ENCODE measurements around the gene HK1.
"Not testable (repeated sequence)": the region's sequence is repeated elsewhere in the genome, so short reads cannot be mapped to it uniquely, and the experiment has no call there.

Gene HK1

GRCh38 chr10:69333205-69333604 is 54.9 kb downstream of the HK1 start:
- ChIA-PET POLR2A (interaction anchor here (2.4 kb wide), 1 partner anchor 14 kb away, joined by 6 read pairs; no protein-coding TSS in a partner anchor), CTCF (interaction anchor here (0.6 to 0.9 kb wide), 3 partner anchors 11 to 715 kb away, joined by 3 read pairs; no protein-coding TSS in a partner anchor)
- TF ChIP-seq ZNF266 (tag by site-specific recombination; IDR thresholded peaks at IDR 0.05; ENCODE audit: low read depth) (no peak), ZNF341 (tag by site-specific recombination; IDR thresholded peaks at IDR 0.05; ENCODE audit: low read depth) (0 out of 2 replicates have a peak, but pooled peaks have one; percentile 24), ZNF16 (tag by site-specific recombination; IDR thresholded peaks at IDR 0.05; ENCODE audit: low read depth) (no peak)
- TF ChIP-seq, protein P1, sequence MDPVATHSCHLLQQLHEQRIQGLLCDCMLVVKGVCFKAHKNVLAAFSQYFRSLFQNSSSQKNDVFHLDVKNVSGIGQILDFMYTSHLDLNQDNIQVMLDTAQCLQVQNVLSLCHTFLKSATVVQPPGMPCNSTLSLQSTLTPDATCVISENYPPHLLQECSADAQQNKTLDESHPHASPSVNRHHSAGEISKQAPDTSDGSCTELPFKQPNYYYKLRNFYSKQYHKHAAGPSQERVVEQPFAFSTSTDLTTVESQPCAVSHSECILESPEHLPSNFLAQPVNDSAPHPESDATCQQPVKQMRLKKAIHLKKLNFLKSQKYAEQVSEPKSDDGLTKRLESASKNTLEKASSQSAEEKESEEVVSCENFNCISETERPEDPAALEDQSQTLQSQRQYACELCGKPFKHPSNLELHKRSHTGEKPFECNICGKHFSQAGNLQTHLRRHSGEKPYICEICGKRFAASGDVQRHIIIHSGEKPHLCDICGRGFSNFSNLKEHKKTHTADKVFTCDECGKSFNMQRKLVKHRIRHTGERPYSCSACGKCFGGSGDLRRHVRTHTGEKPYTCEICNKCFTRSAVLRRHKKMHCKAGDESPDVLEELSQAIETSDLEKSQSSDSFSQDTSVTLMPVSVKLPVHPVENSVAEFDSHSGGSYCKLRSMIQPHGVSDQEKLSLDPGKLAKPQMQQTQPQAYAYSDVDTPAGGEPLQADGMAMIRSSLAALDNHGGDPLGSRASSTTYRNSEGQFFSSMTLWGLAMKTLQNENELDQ (tag by site-specific recombination; IDR thresholded peaks at IDR 0.05; ENCODE audit: low read depth), result no peak
- Histone ChIP-seq H3K27ac (ENCODE audit: extremely low read depth, low read depth, low read length) (no peak overlapping the region), H3K9me3 (ENCODE audit: control insufficient read depth, insufficient read depth, low read depth, low read length) (no peaks in the 10 kb centered on the region), H3K4me3 (ENCODE audit: low read depth, low read length) (no peak overlapping the region), H3K4me1 (ENCODE audit: control insufficient read depth, insufficient read depth, low read length) (peaks cover 6% of the 10 kb centered on the region), H3K36me3 (ENCODE audit: control insufficient read depth in 2 of 2, insufficient read depth in 1 of 2, low read length in 2 of 2) (peaks cover 0 to 5% of the 10 kb centered on the region in 2 experiments; a peak in 2 of 3 replicates)

GRCh38 chr10:69333865-69334301 is 55.6 kb downstream of the HK1 start:
- H3K4me1 ChIP-seq (ENCODE audit: control insufficient read depth, insufficient read depth, low read length); H3K9me3 ChIP-seq (ENCODE audit: control insufficient read depth, insufficient read depth, low read depth, low read length); H3K27ac ChIP-seq (ENCODE audit: extremely low read depth, low read depth, low read length); H3K36me3 ChIP-seq (ENCODE audit: control insufficient read depth in 2 of 2, insufficient read depth in 1 of 2, low read length in 2 of 2); H3K4me3 ChIP-seq (ENCODE audit: low read depth, low read length): not testable (repeated sequence)
- ChIA-PET CTCF (interaction anchor here (0.7 to 0.9 kb wide), 2 partner anchors 10 to 716 kb away, joined by 3 read pairs; no protein-coding TSS in a partner anchor), POLR2A (interaction anchor here (0.5 to 2.4 kb wide), 3 partner anchors 8 to 23 kb away, joined by 4 to 6 read pairs (median 4); no protein-coding TSS in a partner anchor)

GRCh38 chr10:69334302-69335062 is 56.2 kb downstream of the HK1 start:
- TF ChIP-seq ZNF600 (tag by site-specific recombination; IDR thresholded peaks at IDR 0.05) (peak; percentile 66), ZNF837 (tag by site-specific recombination; IDR thresholded peaks at IDR 0.05) (no peak), GLIS1 (tag by site-specific recombination; IDR thresholded peaks at IDR 0.05) (peak; percentile 60), ZIC2 (tag by site-specific recombination; IDR thresholded peaks at IDR 0.05) (peak; percentile 62), ZNF629 (tag by site-specific recombination; IDR thresholded peaks at IDR 0.05) (peak; percentile 54; the same call in 1 of the 2 replicates), ZNF654 (tag by site-specific recombination; IDR thresholded peaks at IDR 0.05; ENCODE audit: low read depth) (no peak), ZNF768 (tag by site-specific recombination; IDR thresholded peaks at IDR 0.05) (no peak), ZNF660 (tag by site-specific recombination; IDR thresholded peaks at IDR 0.05) (peak; percentile 84), ZNF366 (tag by site-specific recombination; conservative IDR thresholded peaks at IDR 0.05) (0 out of 2 replicates have a peak, but pooled peaks have one; percentile 10), IKZF3 (tag by site-specific recombination; IDR thresholded peaks at IDR 0.05) (0 out of 2 replicates have a peak, but pooled peaks have one; percentile 57), OSR2 (tag by site-specific recombination; IDR thresholded peaks at IDR 0.05) (peak; percentile 59; the same call in 1 of the 2 replicates), ZBTB20 (tag by site-specific recombination; IDR thresholded peaks at IDR 0.05) (0 out of 2 replicates have a peak, but pooled peaks have one; percentile 18)
- TF ChIP-seq, protein P2, sequence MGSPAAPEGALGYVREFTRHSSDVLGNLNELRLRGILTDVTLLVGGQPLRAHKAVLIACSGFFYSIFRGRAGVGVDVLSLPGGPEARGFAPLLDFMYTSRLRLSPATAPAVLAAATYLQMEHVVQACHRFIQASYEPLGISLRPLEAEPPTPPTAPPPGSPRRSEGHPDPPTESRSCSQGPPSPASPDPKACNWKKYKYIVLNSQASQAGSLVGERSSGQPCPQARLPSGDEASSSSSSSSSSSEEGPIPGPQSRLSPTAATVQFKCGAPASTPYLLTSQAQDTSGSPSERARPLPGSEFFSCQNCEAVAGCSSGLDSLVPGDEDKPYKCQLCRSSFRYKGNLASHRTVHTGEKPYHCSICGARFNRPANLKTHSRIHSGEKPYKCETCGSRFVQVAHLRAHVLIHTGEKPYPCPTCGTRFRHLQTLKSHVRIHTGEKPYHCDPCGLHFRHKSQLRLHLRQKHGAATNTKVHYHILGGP (tag by site-specific recombination; IDR thresholded peaks at IDR 0.05), result no peak
- CTCF ChIA-PET, result interaction anchor here (1.0 kb wide), 1 partner anchor 353 kb away, joined by 4 read pairs; no protein-coding TSS in a partner anchor
- no peaks in the 10 kb centered on the region for H3K9me3 ChIP-seq (ENCODE audit: control insufficient read depth, insufficient read depth, low read depth, low read length)
- H3K4me3 ChIP-seq (ENCODE audit: low read depth, low read length), result no peak overlapping the region
- POLR2A ChIA-PET, result interaction anchor here (0.5 to 2.4 kb wide), 3 partner anchors 9 to 22 kb away, joined by 4 to 6 read pairs (median 4); no protein-coding TSS in a partner anchor
- peaks cover 0 to 4% of the 10 kb centered on the region in 2 experiments; a peak in 1 of 3 replicates for H3K36me3 ChIP-seq (ENCODE audit: control insufficient read depth in 2 of 2, insufficient read depth in 1 of 2, low read length in 2 of 2)
- no peak overlapping the region for H3K27ac ChIP-seq (ENCODE audit: extremely low read depth, low read depth, low read length)
- H3K4me1 ChIP-seq (ENCODE audit: control insufficient read depth, insufficient read depth, low read length), result peaks cover 6% of the 10 kb centered on the region

Data from HEK293 (cell line).